Vagina (tissue), 2 donors: Measurements from ENCODE around the gene COBL.

Experiments used
- CTCF ChIP-seq, 3 experiments: fragments of 450-650 bp in 2 of 3; fragments of 200-600 bp in 1 of 3; sonication (generic) in 1 of 3; IDR thresholded peaks; one replicate each; pipeline ENCODE4 v1.5.1; 2017 to 2019; ENCODE audit warnings: antibody characterized with exemption in 3 of 3, mild to moderate bottlenecking in 2 of 3, moderate library complexity in 2 of 3
- POLR2A ChIP-seq, 2 donors: fragments of 450-650 bp; IDR thresholded peaks; one replicate each; pipeline ENCODE4 v1.6.1; 2017; ENCODE audit warnings: antibody characterized with exemption in 2 of 2, mild to moderate bottlenecking in 2 of 2, moderate library complexity in 2 of 2
- POLR2AphosphoS5 ChIP-seq, 2 donors: sonication (generic); formaldehyde crosslinking; IDR thresholded peaks; one replicate each; pipeline ENCODE4 v1.9.0; 2017; ENCODE audit warnings: antibody characterized with exemption in 2 of 2, mild to moderate bottlenecking in 2 of 2, low read depth in 1 of 2; ENCODE audit not compliant: insufficient read depth in 1 of 2

GRCh38 chr7:51006483-51007235 lies 309.9 kb downstream of the COBL start:
- TF ChIP-seq CTCF (IDR thresholded peaks at IDR 0.05) (no peak), POLR2A (IDR thresholded peaks at IDR 0.05) (no peak), POLR2AphosphoS5 (IDR thresholded peaks at IDR 0.05; ENCODE audit: insufficient read depth in 1 of 2, low read depth in 1 of 2) (no peak)
